NCI-H1694 (cell line): ENCODE results near the gene LRRC8D.
"Not testable (repeated sequence)": the region's sequence is repeated elsewhere in the genome, so short reads cannot be mapped to it uniquely, and the experiment has no call there.

Experiments
- DNase-seq: peaks from one replicate; lab custom pipeline; 2025; lab: John Stamatoyannopoulos, UW

The LRRC8D gene

GRCh38 chr1:89962024-89962741 is 141.4 kb downstream of the LRRC8D start:
- DNase-seq = no peak

GRCh38 chr1:89962742-89963075 is 141.9 kb downstream of the LRRC8D start:
- no peak for DNase-seq

GRCh38 chr1:89965193-89965768 is 144.4 kb downstream of the LRRC8D start:
- no peak for DNase-seq

DNA sequence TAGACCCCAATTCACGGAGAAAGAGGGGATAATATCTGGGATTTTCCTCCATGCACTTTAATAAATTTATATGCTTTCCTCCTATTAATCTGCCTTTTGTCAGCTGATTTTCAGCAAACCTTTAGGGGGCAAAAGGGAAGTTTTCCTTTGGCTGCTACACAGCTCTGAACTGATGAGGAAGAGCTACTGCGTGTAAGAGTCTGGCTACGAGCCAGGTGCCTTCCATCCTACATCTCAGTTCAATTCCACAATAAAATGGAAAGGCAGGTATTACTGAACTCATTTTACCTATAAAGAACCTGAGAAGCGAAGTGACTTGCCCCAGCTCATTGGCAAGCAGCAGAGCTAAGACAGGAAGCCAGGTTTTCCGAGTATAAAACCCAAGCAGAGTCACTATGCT is 145.8 kb downstream of the LRRC8D start:
- DNase-seq = no peak

DNA sequence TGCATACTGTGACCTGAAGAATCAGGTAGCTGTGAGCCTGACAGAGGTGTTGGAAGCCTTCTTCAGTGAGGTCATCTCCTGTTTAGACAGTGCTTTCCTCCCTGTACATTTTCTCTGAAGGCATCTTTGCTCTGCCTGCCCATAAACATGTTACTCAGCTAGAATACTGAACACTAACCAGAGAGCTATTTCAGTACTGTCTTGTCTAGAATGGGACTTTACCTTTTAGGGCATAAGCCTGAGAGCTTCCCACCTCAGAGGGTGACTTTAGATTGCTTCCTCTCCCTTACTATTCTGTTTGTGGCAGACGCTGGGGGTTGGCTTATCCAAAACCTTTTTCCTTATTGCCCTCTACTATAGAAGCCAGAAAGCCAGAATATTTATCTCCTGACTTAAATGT is 150.8 kb downstream of the LRRC8D start:
- DNase-seq = no peak

DNA sequence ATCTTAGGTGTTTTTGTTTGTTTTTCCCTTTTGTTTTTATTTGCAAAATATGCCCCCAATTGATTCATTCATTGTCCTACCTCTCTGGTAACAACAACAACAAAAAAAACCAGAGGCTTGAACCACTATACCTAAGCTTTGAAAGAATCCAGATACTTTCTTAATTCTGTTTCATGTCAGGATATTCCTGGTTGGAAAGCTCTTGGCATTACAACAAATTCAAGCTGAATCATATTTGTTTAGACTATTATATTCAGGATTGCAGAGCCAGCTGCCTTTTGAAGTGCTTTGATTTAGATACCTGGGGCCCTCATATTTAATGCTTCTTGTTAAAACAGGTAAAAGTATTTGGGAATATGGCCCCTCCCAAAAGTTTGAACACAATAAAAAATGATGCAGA is 151.2 kb downstream of the LRRC8D start:
- no peak for DNase-seq

DNA sequence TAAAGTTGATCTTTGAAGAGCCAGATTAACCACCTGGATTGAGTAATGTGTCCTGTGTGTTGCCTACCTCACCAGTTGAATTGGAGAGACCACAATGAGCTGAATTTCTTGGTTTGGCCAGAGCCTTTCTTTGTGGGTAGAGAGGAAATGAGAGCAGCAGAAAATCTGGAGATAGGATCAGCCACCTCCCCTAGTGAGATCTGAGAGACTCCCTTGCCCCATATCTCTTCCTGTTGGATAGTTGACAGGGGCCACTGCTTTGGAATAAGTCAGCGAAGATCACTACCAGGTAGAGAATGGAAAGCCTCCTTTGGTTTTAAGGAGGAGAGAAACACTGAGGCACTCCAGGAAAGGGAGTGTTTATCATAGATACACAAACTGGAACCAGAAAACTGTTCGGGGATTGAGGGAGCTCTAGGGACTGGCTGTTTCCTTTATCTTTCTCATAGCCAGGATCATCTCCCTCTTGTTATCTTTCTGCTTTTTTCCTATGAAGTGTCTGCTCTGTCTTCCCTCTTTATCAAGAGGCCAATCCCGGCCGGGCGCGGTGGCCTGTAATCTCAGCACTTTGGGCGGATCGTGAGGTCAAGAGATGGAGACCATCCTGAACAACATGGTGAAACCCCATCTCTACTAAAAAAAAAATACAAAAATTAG is 152.8 kb downstream of the LRRC8D start:
- no peak for DNase-seq

- DNase-seq = no peak
These were observed 153.4 kb downstream of the LRRC8D start for GRCh38 chr1:89974256-89974655.

DNA sequence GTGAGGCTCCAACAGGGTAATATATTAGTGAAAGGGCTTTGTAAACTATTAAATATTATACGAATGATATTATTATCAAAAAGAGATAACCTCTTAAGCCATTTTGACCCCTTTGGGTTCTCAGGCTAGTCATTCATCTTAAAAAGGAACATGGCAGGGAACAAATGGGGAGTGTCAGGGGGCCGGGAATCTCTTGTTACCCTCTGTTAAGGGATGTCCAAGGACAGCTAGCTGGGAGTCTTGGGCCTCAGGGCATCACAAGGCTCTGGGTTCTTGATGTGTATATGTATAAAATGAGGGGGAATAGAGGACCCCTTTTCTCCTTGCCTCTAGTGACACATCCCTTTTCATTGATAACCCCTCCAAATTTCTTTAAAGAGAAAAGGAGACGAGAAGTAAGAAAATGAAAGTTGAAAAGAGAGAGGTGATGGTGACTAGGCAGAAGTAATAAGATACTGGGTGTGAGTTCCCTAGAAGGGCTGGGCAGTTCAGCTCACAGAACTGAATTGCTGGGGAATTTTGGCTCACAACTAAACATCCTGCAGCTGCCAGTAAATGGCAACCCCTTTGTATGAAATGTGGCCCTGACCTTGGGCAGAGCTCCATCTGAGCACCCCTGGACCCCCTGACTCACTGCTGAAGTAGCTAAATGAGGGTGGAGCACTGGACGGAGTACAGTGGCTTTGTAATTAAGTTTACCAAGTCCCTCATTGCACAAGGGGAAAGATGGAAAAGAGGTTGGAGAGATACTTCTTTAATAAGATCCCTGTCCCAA is 154.1 kb downstream of the LRRC8D start:
- no peak for DNase-seq

- DNase-seq = no peak
These were observed 154.8 kb downstream of the LRRC8D start for GRCh38 chr1:89975540-89976125.

- no peak for DNase-seq
These were observed 157.9 kb downstream of the LRRC8D start for GRCh38 chr1:89978755-89979154.

DNA sequence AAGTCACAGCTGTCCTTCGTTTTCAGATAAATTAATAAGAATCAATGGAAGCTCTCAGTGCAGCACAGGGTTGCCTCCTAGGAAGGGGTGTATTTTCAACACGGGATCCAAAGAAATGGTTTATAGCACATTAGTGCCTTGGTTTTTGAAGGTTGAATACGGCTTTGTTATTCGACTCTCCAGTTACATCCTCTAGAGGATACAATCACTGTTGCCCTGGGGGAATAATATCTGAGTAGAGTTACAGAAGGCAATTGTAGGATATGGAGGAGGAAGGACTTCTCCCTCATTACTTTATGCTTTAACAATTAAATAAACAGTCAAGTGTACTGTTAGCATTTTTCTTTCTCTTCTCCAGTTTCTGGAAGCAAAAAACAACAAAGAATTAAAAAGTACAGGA is 159.8 kb downstream of the LRRC8D start:
- no peak for DNase-seq

- DNase-seq = not testable (repeated sequence)
These were observed 162.0 kb downstream of the LRRC8D start for GRCh38 chr1:89982846-89983245.

- DNase-seq = not testable (repeated sequence)
These were observed 163.8 kb downstream of the LRRC8D start for GRCh38 chr1:89984564-89985116.

- DNase-seq = peak; percentile 49
These were observed 165.2 kb downstream of the LRRC8D start for GRCh38 chr1:89986020-89986419.
